Tibial nerve (tissue), 4 donors: Measurements from ENCODE around the gene VRK3. TPM values are rescaled to one million over a fixed set of nuclear protein-coding genes. Genes with fewer than 3 reads are reported as not detected.

Source experiments
- DNase-seq, 2 donors: peaks; one replicate each; pipeline ENCODE4 v3.0.0-alpha.2; 2019; ENCODE audit warnings: low spot score in 2 of 2
- H3K27ac ChIP-seq, 4 donors: fragments of 200-600 bp; sonication (generic) in 3 of 4; one replicate each; pipeline ENCODE4 v1.5.1; 2017 to 2019; ENCODE audit warnings: mild to moderate bottlenecking in 1 of 4
- H3K27me3 ChIP-seq, 2 donors: fragments of 200-600 bp; sonication (generic) in 1 of 2; one replicate each; pipeline versions ENCODE4 v1.5.1 to v1.6.0; 2017 to 2019
- H3K36me3 ChIP-seq, 3 donors: fragments of 200-600 bp; sonication (generic); one replicate each; pipeline ENCODE4 v1.5.1; 2018 to 2019
- H3K4me1 ChIP-seq, 4 donors: fragments of 200-600 bp; sonication (generic) in 3 of 4; one replicate each; pipeline ENCODE4 v1.5.1; 2017 to 2019
- H3K4me3 ChIP-seq, 4 donors: fragments of 200-600 bp; sonication (generic) in 3 of 4; one replicate each; pipeline ENCODE4 v1.5.1; 2017 to 2019; ENCODE audit warnings: mild to moderate bottlenecking in 1 of 4, moderate library complexity in 1 of 4
- H3K9me3 ChIP-seq, 4 donors: fragments of 200-600 bp; sonication (generic) in 3 of 4; one replicate each; pipeline ENCODE4 v1.5.1; 2017 to 2019
- EP300 ChIP-seq, 2 donors: sonication (generic); formaldehyde crosslinking; IDR thresholded peaks; one replicate each; pipeline ENCODE4 v1.6.1; 2017; ENCODE audit warnings: antibody characterized with exemption in 2 of 2, mild to moderate bottlenecking in 1 of 2
- POLR2A ChIP-seq, 2 donors: fragments of 450-650 bp; IDR thresholded peaks; one replicate each; pipeline ENCODE4 v1.6.1; 2017; ENCODE audit warnings: antibody characterized with exemption in 2 of 2, mild to moderate bottlenecking in 2 of 2, moderate library complexity in 2 of 2
- WGBS, 2 donors: methylation state at CpG; one replicate each; pipeline ENCODE4 v1.1.5; 2018; 5-methylcytosine and 5-hydroxymethylcytosine counted together
- total RNA-seq, 4 donors: library from RNA; depleted of rRNA; stranded (reverse); fragments of >200 nt; gene quantifications; one replicate each; pipeline ENCODE4 v1.1.0, GENCODE V29; 2016
- TF ChIP-seq, protein P1 (sequence below), 5 experiments: fragments of 200-600 bp in 3 of 5; fragments of 450-650 bp in 2 of 5; sonication (generic) in 3 of 5; IDR thresholded peaks; one replicate each; pipeline ENCODE4 v1.5.1; 2016 to 2019; ENCODE audit warnings: antibody characterized with exemption in 5 of 5, mild to moderate bottlenecking in 3 of 5, moderate library complexity in 2 of 5

Gene VRK3
- total RNA-seq, 4 donors from 2014 or later = 25.7 to 51.3 (median 30.1) TPM

DNA sequence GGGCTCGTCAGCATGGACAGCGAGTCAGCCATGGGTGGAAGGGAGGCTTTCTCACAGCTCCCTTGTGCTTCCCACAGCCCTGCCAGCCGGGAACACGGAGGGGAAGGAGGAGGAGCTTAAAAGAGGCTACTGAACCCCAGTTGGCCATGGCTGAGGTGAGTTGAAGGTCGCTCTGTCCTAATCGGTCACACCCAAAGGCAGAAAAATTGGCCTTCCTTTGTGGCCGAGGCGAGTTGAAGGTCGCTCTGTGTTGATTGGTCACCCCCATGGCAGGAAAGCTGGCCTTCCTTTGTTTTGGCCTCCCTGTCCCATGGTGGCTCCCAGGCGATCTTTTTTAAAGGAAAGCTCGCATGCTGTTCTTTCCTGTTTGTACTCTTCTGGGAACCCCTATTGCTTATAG, 5.8 kb upstream of the VRK3 start:
- peaks cover 0 to 63% (median 0%) of the 10 kb centered on the region in 3 donors for H3K36me3 ChIP-seq
- H3K9me3 ChIP-seq = peaks cover 0 to 24% (median 0%) of the 10 kb centered on the region in 4 donors
- TF ChIP-seq POLR2A (IDR thresholded peaks at IDR 0.05) (no peak), EP300 (IDR thresholded peaks at IDR 0.05) (no peak)
- TF ChIP-seq, protein P1, sequence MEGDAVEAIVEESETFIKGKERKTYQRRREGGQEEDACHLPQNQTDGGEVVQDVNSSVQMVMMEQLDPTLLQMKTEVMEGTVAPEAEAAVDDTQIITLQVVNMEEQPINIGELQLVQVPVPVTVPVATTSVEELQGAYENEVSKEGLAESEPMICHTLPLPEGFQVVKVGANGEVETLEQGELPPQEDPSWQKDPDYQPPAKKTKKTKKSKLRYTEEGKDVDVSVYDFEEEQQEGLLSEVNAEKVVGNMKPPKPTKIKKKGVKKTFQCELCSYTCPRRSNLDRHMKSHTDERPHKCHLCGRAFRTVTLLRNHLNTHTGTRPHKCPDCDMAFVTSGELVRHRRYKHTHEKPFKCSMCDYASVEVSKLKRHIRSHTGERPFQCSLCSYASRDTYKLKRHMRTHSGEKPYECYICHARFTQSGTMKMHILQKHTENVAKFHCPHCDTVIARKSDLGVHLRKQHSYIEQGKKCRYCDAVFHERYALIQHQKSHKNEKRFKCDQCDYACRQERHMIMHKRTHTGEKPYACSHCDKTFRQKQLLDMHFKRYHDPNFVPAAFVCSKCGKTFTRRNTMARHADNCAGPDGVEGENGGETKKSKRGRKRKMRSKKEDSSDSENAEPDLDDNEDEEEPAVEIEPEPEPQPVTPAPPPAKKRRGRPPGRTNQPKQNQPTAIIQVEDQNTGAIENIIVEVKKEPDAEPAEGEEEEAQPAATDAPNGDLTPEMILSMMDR (IDR thresholded peaks at IDR 0.05) = no peak
- H3K27me3 ChIP-seq = no peaks in the 10 kb centered on the region
- H3K4me3 ChIP-seq = no peak overlapping the region
- H3K4me1 ChIP-seq = peaks cover 0 to 18% (median 9%) of the 10 kb centered on the region in 4 donors
- no peak for DNase-seq
- WGBS, 2 donors = 80 to 82% methylated on average over 11 of the region's 11 CpGs
- H3K27ac ChIP-seq = no peak overlapping the region

DNA sequence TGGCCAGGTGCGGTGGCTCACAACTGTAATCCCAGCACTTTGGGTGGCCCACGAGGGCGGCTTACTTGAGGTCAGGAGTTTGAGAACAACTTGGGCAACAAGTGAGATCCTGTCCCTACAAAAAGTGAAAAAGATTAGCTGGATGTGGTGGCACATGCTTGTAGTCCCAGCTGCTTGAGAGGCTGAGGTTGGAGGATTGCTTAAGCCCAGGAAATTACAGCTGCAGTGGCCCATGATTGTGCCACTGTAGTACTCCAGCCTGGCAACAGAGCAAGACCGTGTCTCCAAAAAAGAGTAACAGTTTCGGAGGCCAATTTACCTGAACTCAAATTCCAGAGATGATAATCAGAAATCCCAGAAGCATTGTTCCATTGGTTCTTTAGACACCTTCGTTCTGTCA, 5.1 kb upstream of the VRK3 start:
- H3K9me3 ChIP-seq = peaks cover 0 to 24% (median 0%) of the 10 kb centered on the region in 4 donors
- no peak for DNase-seq
- H3K4me3 ChIP-seq = no peak overlapping the region
- no peaks in the 10 kb centered on the region for H3K27me3 ChIP-seq
- H3K36me3 ChIP-seq = peaks cover 0 to 56% (median 0%) of the 10 kb centered on the region in 3 donors
- H3K4me1 ChIP-seq = peaks cover 0 to 18% (median 9%) of the 10 kb centered on the region in 4 donors
- H3K27ac ChIP-seq = no peak overlapping the region
- WGBS, 2 donors = 90 to 91% methylated on average over 6 of the region's 6 CpGs
- TF ChIP-seq EP300 (IDR thresholded peaks at IDR 0.05) (no peak), POLR2A (IDR thresholded peaks at IDR 0.05) (no peak)
- TF ChIP-seq, protein P1 (IDR thresholded peaks at IDR 0.05) = no peak

DNA sequence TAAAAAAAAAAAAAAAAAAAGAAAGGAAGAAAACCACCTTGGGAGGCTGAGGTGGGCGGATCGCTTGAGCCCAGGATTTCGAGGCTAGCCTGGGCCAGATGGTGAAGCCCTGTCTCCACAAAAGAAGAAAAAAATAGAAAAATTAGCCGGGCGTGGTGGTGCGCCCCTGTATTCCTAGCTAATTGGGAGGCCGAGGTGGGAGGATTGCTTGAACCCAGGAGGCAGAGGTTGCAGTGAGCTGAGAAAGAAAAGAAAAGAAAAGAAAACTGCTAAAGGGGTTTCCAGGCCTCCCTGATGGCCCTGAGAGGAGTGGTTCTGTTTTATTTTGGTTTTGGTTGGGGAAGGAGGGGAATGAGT, 1.4 kb upstream of the VRK3 start:
- WGBS, 2 donors = 80 to 90% methylated on average over 7 of the region's 7 CpGs
- Histone ChIP-seq H3K27ac (no peak overlapping the region), H3K4me1 (peaks cover 0 to 46% (median 19%) of the 10 kb centered on the region in 4 donors), H3K4me3 (peak overlapping the region in 3 of 4 donors; percentile 46 to 95 (median 94)), H3K36me3 (peaks cover 0 to 27% (median 0%) of the 10 kb centered on the region in 3 donors), H3K27me3 (no peaks in the 10 kb centered on the region), H3K9me3 (no peaks in the 10 kb centered on the region)
- DNase-seq = no peak
- TF ChIP-seq EP300 (IDR thresholded peaks at IDR 0.05) (no peak), POLR2A (IDR thresholded peaks at IDR 0.05) (no peak)
- TF ChIP-seq, protein P1 (IDR thresholded peaks at IDR 0.05) = no peak

DNA sequence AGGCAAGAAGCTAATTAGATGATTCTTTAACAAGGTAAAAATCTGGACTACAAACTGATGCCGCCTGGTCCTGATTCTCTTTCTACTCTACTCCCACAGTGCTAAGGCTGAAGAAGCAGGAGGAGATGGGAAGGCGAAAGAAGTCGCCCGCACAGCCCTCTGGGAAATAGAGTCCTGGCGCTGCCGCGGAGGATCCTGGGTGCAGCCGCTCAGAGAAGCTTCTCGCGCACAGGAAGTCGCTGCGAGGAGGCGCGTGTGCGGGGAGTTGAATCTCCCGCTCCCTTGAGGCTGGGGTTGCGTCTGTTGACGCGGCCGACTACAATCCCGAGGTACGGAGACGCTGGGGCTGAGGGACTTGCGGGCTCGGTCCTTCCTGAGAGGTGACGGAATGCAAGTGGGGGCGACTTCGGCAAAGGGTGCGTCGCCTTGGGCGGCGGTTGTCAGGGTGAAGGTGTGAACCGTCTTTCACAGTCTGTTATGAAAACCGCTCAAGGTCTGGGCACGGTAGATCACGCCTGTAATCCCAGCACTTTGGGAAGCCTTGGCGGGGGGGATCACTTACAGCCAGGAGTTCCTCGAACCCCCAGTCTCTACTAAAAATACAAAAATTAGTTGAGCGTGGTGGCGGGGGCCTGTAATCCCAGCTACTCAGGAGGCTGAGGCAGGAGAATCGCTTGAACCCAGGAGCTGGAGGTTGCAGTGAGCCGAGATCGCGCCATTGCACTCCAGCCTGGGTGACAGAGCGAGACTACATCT, 800 bp upstream of the VRK3 start, which contains the start of gene ZNF473:
TSS of gene ZNF473 (plus strand) at position 212 of the 756 bp plus-strand sequence. CDS start 5,078 bp downstream, outside the sequence.
- Histone ChIP-seq H3K27ac (peak within 1 kb of the TSS; percentile 93 to 97 (median 96)), H3K4me1 (peaks cover 0 to 48% (median 19%) of the 10 kb centered on the region in 4 donors), H3K36me3 (peaks cover 0 to 26% (median 0%) of the 10 kb centered on the region in 3 donors), H3K9me3 (no peaks in the 10 kb centered on the region), H3K4me3 (peak within 1 kb of the TSS; percentile 94 to 98 (median 96)), H3K27me3 (no peaks in the 10 kb centered on the region)
- 13 to 17% methylated on average over 27 to 31 of the region's 45 CpGs for WGBS, 2 donors
- TF ChIP-seq POLR2A (IDR thresholded peaks at IDR 0.05) (peak in 1 of 2 donors; percentile 58), EP300 (IDR thresholded peaks at IDR 0.05) (peak; percentile 74 to 80)
- TF ChIP-seq, protein P1 (IDR thresholded peaks at IDR 0.05) = peak in 1 of 5 experiments; percentile 16
- DNase-seq = peak; percentile 90 to 92

DNA sequence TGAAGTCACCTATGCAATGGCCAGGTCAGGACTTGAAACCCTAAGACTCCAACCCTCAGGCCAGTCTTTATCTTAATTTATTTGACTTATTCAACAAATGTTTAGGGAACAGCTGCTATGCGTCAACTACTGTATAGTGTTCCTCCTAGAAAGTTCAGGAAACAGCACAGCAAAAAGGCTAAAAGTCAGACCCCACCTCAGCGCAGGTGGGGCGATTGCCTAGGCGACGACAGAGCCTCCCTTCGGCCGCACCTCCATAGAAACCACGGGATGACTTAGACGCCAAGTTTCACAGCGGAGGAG, 502 bp downstream of the VRK3 start:
- no peaks in the 10 kb centered on the region for H3K27me3 ChIP-seq
- peaks cover 0 to 26% (median 2%) of the 10 kb centered on the region in 3 donors for H3K36me3 ChIP-seq
- 1 to 3% methylated on average over 10 of the region's 10 CpGs for WGBS, 2 donors
- DNase-seq = no peak
- peaks cover 0 to 48% (median 19%) of the 10 kb centered on the region in 4 donors for H3K4me1 ChIP-seq
- peak overlapping the region; percentile 94 to 98 (median 96) for H3K4me3 ChIP-seq
- H3K27ac ChIP-seq = peak overlapping the region; percentile 93 to 97 (median 96)
- no peaks in the 10 kb centered on the region for H3K9me3 ChIP-seq
- TF ChIP-seq, protein P1 (IDR thresholded peaks at IDR 0.05) = no peak
- TF ChIP-seq EP300 (IDR thresholded peaks at IDR 0.05) = no peak
- TF ChIP-seq POLR2A (IDR thresholded peaks at IDR 0.05) = no peak
